NOMO-1 treated with dmso at 0.1 percent for 144 hours (cell line): Measurements from ENCODE around the gene HOXA2.
A peak's percentile ranks its signal among the peaks of the same experiment; 100 is the strongest.

Experiments used
- DNase-seq: peaks from one replicate; lab custom pipeline; 2025; ENCODE audit not compliant: unreplicated experiment; lab: John Stamatoyannopoulos, UW

Gene HOXA2

DNA sequence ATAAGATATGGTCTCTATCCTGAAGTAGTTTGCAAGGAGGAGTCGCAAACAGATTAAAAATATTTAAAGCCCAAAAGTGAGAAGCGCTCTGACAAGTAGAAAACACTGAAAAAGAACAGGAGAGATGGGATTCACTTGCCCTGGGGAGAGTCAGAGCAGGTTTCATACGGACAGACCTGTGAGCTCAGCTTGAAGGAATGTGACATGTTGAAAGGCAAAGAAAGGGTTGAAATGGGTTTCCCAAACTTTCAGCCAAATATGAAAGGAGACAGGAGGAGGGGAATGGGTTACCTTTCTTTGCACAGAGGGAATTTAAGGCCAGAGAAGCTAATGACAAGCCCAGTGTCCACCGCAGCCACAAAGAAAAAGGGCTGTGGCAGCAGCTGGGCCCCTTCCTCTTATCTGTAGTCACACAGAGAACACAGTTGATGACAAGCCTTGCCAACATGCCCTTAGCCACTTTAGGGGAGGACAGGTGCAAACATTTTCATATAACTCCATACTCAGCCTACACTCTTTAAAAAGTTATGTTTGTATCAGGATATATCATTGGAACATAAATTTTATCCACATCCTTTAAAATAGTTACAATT, 21.5 kb downstream of the HOXA2 start:
- no peak for DNase-seq

DNA sequence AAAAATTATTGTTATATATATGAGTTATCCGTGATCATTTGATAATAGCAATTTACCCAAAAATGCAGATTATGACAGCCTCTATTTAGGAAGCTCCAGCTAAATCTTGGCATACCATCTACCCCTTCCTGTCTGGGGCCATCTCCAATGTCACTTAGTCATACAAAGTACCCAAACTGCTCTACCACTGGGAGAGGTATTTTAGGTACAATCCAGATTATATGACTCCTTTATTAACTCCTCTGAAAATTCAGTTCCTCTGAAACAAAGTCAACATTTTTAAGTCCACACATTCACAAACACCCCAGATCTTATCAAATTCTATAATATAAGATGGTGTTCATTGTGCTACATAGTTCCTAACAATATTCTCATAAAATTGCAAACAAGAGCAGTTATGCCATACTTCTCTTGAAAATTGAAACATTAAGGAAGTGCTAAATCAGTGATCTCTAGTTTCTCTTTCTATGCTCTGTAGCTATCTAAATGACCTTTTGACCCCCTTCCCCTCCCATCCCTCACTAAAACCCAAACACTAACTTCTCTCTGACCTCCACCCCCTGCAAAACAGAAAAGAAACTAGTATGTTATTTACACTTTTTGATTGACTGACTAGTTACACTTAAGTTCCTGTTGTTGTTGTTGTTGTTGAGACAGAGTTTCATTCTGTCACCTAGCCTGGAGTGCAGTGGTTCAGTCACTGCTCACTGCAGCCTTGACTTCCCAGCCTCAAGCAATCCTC, 23.1 kb downstream of the HOXA2 start:
- peak; percentile 39 for DNase-seq

DNA sequence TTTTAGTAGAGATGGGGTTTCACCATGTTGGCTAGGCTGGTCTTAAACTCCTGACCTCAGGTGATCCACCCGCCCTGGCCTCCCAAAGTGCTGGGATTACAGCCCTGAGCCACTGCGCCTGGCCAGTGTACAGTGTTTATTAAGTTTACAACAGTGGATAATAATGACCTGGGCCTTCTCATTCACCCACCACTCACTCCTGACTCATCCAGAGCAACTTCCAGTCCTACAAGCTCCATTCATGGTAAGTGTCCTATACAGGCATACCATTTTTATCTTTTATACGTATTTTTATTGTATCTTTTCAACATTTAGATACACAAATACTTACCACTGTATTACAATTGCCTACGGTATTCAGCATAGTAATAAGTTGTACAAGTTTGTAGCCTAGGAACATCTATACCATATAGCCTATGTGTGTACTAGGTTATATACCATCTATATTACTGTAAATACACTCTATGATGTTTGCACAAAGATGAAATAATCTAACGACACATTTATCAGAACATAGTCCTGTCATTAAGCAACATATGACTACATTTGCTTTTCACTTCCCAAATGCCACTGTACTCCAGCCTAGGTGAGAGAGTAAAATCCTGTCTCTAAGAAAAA, 23.8 kb downstream of the HOXA2 start:
- DNase-seq: no peak

GRCh38 chr7:27073076-27073475, 29.4 kb downstream of the HOXA2 start:
- no peak for DNase-seq

DNA sequence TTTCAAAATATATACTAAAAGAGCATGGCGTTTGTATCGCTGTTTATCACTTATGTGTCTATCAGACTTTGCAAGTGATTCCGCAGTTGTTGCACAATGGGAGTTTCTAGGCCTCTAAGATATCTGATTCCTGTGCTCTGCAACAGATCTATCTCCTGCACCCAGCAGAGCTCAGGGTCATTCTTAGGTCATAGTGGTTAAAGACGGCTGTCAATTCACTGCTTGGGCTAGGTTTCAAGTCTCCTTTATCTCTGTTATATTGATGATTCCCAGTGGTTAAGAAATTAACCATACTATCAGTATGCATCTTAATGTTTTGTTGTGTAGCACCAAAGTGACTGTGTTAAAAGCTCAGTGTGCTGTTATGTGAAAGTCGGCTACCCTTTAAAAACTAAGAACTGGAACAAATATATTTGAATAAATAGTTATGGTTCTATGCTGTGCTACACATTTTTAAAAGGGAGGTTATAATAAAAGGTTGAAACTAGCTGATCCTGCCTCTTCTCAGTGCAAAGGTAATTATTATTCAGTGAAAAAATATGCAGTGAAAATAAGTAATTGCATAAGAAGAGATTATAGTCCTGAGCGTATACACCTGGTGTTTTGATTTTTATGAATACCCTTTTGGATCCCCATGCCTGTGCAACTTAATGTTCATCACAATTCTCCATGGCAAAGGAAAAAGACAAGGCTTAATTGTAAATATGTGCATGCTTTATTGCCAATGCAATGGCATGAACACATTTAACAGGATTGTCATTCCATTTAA, 30.7 kb downstream of the HOXA2 start:
- no peak for DNase-seq

DNA sequence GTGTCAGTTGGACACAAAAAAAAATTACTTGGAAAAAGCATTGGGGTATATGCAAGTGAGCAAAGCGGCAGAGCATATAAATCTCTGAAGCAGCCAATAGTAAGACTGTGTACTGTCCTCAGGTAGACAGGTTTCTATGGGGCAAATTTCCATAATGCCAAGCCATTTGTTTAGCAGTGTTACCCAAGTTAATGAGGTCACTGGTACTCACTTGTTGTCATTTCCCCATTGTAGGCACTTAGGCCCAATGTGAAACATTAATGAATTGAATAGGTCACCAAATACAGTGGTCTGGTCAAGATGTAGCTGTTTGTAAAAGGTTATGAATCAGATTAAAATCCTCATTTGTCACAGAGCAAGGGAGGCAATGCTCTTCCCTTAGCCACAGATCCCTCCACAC, 34.2 kb downstream of the HOXA2 start:
- no peak for DNase-seq

GRCh38 chr7:27066148-27066547, 36.3 kb downstream of the HOXA2 start:
- DNase-seq: no peak

GRCh38 chr7:27065709-27066108, 36.8 kb downstream of the HOXA2 start:
- no peak for DNase-seq

- DNase-seq: no peak
These were observed 37.8 kb downstream of the HOXA2 start for GRCh38 chr7:27064661-27065060.

- no peak for DNase-seq
These were observed 38.3 kb downstream of the HOXA2 start for GRCh38 chr7:27064159-27064558.

DNA sequence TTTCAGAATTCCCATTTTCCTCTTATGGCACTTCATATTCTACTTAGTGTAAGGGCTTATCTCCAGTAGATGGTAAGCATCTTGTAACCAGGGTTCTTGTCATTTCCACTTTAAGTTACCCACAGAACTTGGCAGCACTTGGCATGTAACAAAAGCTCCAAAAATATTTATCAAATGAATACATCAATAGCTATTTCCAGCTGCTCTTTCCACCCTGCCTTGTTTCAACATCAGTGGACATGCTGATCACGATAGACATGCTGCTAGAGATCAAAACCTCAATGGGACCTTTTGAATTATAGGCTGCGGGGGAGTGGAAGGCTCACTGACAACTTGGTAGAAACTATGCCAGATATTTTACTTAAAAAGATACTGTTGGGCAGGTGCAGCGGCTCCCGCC, 39.5 kb downstream of the HOXA2 start:
- no peak for DNase-seq

- DNase-seq: no peak
These were observed 49.3 kb downstream of the HOXA2 start for GRCh38 chr7:27053153-27053552.

DNA sequence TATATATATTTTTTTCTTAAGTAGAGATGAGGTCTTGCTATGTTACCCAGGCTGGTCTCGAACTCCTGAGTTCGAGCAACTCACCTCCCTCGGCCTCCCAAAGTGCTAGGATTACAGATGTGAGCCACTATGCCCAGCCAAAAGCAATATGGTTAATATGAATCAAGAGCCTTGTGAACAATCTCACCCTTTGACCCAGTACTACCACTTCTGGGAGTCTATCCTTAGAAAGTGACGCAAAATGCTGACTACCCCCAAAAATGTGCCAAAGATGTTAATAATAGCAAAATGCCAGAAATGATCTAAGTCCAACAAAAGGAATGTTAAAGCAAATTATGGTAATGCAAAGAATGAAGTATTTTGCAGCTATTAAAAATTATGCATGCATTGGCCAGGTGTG, 51.0 kb downstream of the HOXA2 start:
- DNase-seq: no peak
